Esophagus squamous epithelium (tissue), 4 donors: ENCODE measurements around the gene MAGEA4.

Source experiments
- POLR2A ChIP-seq, 4 donors: fragments of 450-650 bp; IDR thresholded peaks; one replicate each; pipeline ENCODE4 v1.6.1; 2017; ENCODE audit warnings: antibody characterized with exemption in 4 of 4, mild to moderate bottlenecking in 4 of 4, moderate library complexity in 3 of 4
- TF ChIP-seq, protein P1 (sequence below), 6 experiments: fragments of 450-650 bp in 4 of 6; fragments of 200-600 bp in 2 of 6; sonication (generic) in 2 of 6; IDR thresholded peaks; one replicate each; pipeline ENCODE4 v1.5.1; 2016 to 2019; ENCODE audit warnings: antibody characterized with exemption in 6 of 6, mild to moderate bottlenecking in 4 of 6, moderate library complexity in 4 of 6

DNA sequence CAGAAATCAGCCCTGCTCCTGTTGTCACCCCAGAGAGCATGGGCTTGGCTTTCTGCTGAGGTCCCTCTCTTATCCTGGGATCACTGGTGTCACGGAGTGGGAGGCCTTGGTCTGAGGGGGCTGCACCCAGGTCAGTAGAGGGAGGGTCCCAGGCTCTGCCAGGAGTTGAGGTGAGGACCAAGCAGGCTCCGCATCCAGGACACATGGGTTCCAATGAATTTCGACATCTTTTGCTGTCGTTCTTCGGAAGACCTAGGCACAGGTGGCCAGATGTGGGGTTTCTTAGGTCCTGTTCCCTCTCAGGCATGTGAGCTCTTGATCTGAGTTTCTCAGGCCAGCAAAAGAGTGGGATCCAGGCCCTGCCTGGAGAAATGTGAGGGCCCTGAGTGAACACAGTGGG, 10.0 kb downstream of the MAGEA4 start:
- TF ChIP-seq, protein P1, sequence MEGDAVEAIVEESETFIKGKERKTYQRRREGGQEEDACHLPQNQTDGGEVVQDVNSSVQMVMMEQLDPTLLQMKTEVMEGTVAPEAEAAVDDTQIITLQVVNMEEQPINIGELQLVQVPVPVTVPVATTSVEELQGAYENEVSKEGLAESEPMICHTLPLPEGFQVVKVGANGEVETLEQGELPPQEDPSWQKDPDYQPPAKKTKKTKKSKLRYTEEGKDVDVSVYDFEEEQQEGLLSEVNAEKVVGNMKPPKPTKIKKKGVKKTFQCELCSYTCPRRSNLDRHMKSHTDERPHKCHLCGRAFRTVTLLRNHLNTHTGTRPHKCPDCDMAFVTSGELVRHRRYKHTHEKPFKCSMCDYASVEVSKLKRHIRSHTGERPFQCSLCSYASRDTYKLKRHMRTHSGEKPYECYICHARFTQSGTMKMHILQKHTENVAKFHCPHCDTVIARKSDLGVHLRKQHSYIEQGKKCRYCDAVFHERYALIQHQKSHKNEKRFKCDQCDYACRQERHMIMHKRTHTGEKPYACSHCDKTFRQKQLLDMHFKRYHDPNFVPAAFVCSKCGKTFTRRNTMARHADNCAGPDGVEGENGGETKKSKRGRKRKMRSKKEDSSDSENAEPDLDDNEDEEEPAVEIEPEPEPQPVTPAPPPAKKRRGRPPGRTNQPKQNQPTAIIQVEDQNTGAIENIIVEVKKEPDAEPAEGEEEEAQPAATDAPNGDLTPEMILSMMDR (IDR thresholded peaks at IDR 0.05) = no peak
- no peak for TF ChIP-seq POLR2A (IDR thresholded peaks at IDR 0.05)
